ENCODE data around the gene ABHD12.

The ABHD12 gene

GRCh38 chr20:25382704-25383370 lies 7.8 kb downstream of the ABHD12 start:
- H3K4me1 ChIP-seq (ENCODE audit: control insufficient read depth, insufficient read depth, low read length), result no peaks in the 10 kb centered on the region
- DNase-seq (ENCODE audit: low read depth, low spot score), result no peak
- no peaks in the 10 kb centered on the region for H3K9me3 ChIP-seq (ENCODE audit: control insufficient read depth, insufficient read depth, low read length)
- 0 out of 2 replicates have a peak, but pooled peaks cover 4% of the 10 kb centered on the region for H3K36me3 ChIP-seq (ENCODE audit: control insufficient read depth, insufficient read depth, low read length)
- no peak overlapping the region for H3K4me3 ChIP-seq (ENCODE audit: low read length)
- H3K27ac ChIP-seq (ENCODE audit: low read length), result no peak overlapping the region
- WGBS (ENCODE audit: insufficient coverage, insufficient read length), result no CpG with 5 or more reads among the region's 5 CpGs
- no peaks in the 10 kb centered on the region for H3K27me3 ChIP-seq (ENCODE audit: control insufficient read depth, insufficient read depth, low read length)

- Histone ChIP-seq H3K4me3 (ENCODE audit: low read length) (no peak overlapping the region), H3K36me3 (ENCODE audit: control insufficient read depth, insufficient read depth, low read length) (0 out of 2 replicates have a peak, but pooled peaks cover 4% of the 10 kb centered on the region), H3K4me1 (ENCODE audit: control insufficient read depth, insufficient read depth, low read length) (no peaks in the 10 kb centered on the region), H3K9me3 (ENCODE audit: control insufficient read depth, insufficient read depth, low read length) (no peaks in the 10 kb centered on the region), H3K27me3 (ENCODE audit: control insufficient read depth, insufficient read depth, low read length) (no peaks in the 10 kb centered on the region), H3K27ac (ENCODE audit: low read length) (no peak overlapping the region)
- DNase-seq (ENCODE audit: low read depth, low spot score), result no peak
- no CpG with 5 or more reads among the region's 7 CpGs for WGBS (ENCODE audit: insufficient coverage, insufficient read length)
These were observed 9.6 kb downstream of the ABHD12 start for GRCh38 chr20:25380945-25381614.

GRCh38 chr20:25378884-25379733 lies 11.5 kb downstream of the ABHD12 start:
- WGBS (ENCODE audit: insufficient coverage, insufficient read length), result no CpG with 5 or more reads among the region's 10 CpGs
- Histone ChIP-seq H3K36me3 (ENCODE audit: control insufficient read depth, insufficient read depth, low read length) (0 out of 2 replicates have a peak, but pooled peaks cover 4% of the 10 kb centered on the region), H3K4me1 (ENCODE audit: control insufficient read depth, insufficient read depth, low read length) (no peaks in the 10 kb centered on the region), H3K4me3 (ENCODE audit: low read length) (no peak overlapping the region), H3K9me3 (ENCODE audit: control insufficient read depth, insufficient read depth, low read length) (no peaks in the 10 kb centered on the region), H3K27ac (ENCODE audit: low read length) (no peak overlapping the region), H3K27me3 (ENCODE audit: control insufficient read depth, insufficient read depth, low read length) (no peaks in the 10 kb centered on the region)
- no peak for DNase-seq (ENCODE audit: low read depth, low spot score)

GRCh38 chr20:25378189-25378883 lies 12.3 kb downstream of the ABHD12 start:
- Histone ChIP-seq H3K4me3 (ENCODE audit: low read length) (no peak overlapping the region), H3K4me1 (ENCODE audit: control insufficient read depth, insufficient read depth, low read length) (no peaks in the 10 kb centered on the region)
- WGBS (ENCODE audit: insufficient coverage, insufficient read length), result no CpG with 5 or more reads among the region's 5 CpGs

GRCh38 chr20:25376886-25377285 lies 13.7 kb downstream of the ABHD12 start:
- H3K27me3 ChIP-seq (ENCODE audit: control insufficient read depth, insufficient read depth, low read length), result no peaks in the 10 kb centered on the region
- no peak for DNase-seq (ENCODE audit: low read depth, low spot score)
- no peak overlapping the region for H3K27ac ChIP-seq (ENCODE audit: low read length)
- H3K4me1 ChIP-seq (ENCODE audit: control insufficient read depth, insufficient read depth, low read length), result no peaks in the 10 kb centered on the region
- no peaks in the 10 kb centered on the region for H3K36me3 ChIP-seq (ENCODE audit: control insufficient read depth, insufficient read depth, low read length)
- H3K4me3 ChIP-seq (ENCODE audit: low read length), result no peak overlapping the region
- no CpG with 5 or more reads among the region's 2 CpGs for WGBS (ENCODE audit: insufficient coverage, insufficient read length)
- no peaks in the 10 kb centered on the region for H3K9me3 ChIP-seq (ENCODE audit: control insufficient read depth, insufficient read depth, low read length)

More at GRCh38 chr20:25378189-25378883, 12.3 kb downstream of the ABHD12 start:
- Histone ChIP-seq H3K27ac (ENCODE audit: low read length) (no peak overlapping the region), H3K36me3 (ENCODE audit: control insufficient read depth, insufficient read depth, low read length) (0 out of 2 replicates have a peak, but pooled peaks cover 4% of the 10 kb centered on the region), H3K27me3 (ENCODE audit: control insufficient read depth, insufficient read depth, low read length) (no peaks in the 10 kb centered on the region), H3K9me3 (ENCODE audit: control insufficient read depth, insufficient read depth, low read length) (no peaks in the 10 kb centered on the region)
- no peak for DNase-seq (ENCODE audit: low read depth, low spot score)

- Histone ChIP-seq H3K4me3 (ENCODE audit: low read length) (no peak overlapping the region), H3K27ac (ENCODE audit: low read length) (no peak overlapping the region), H3K36me3 (ENCODE audit: control insufficient read depth, insufficient read depth, low read length) (no peaks in the 10 kb centered on the region), H3K27me3 (ENCODE audit: control insufficient read depth, insufficient read depth, low read length) (no peaks in the 10 kb centered on the region), H3K4me1 (ENCODE audit: control insufficient read depth, insufficient read depth, low read length) (no peaks in the 10 kb centered on the region), H3K9me3 (ENCODE audit: control insufficient read depth, insufficient read depth, low read length) (no peaks in the 10 kb centered on the region)
- no peak for DNase-seq (ENCODE audit: low read depth, low spot score)
- no CpG with 5 or more reads among the region's 4 CpGs for WGBS (ENCODE audit: insufficient coverage, insufficient read length)
These were observed 14.4 kb downstream of the ABHD12 start for GRCh38 chr20:25376236-25376635.

- H3K9me3 ChIP-seq (ENCODE audit: control insufficient read depth, insufficient read depth, low read length), result no peaks in the 10 kb centered on the region
- H3K4me3 ChIP-seq (ENCODE audit: low read length), result no peak overlapping the region
- WGBS (ENCODE audit: insufficient coverage, insufficient read length), result no CpG with 5 or more reads among the region's 2 CpGs
- DNase-seq (ENCODE audit: low read depth, low spot score), result no peak
- H3K4me1 ChIP-seq (ENCODE audit: control insufficient read depth, insufficient read depth, low read length), result 0 out of 2 replicates have a peak, but pooled peaks cover 3% of the 10 kb centered on the region
- no peaks in the 10 kb centered on the region for H3K36me3 ChIP-seq (ENCODE audit: control insufficient read depth, insufficient read depth, low read length)
- H3K27ac ChIP-seq (ENCODE audit: low read length), result no peak overlapping the region
- no peaks in the 10 kb centered on the region for H3K27me3 ChIP-seq (ENCODE audit: control insufficient read depth, insufficient read depth, low read length)
These were observed 15.8 kb downstream of the ABHD12 start for GRCh38 chr20:25374842-25375241.

- no peaks in the 10 kb centered on the region for H3K9me3 ChIP-seq (ENCODE audit: control insufficient read depth, insufficient read depth, low read length)
- no peak overlapping the region for H3K4me3 ChIP-seq (ENCODE audit: low read length)
- H3K27ac ChIP-seq (ENCODE audit: low read length), result no peak overlapping the region
- no peak for DNase-seq (ENCODE audit: low read depth, low spot score)
- H3K4me1 ChIP-seq (ENCODE audit: control insufficient read depth, insufficient read depth, low read length), result 0 out of 2 replicates have a peak, but pooled peaks cover 3% of the 10 kb centered on the region
- no peaks in the 10 kb centered on the region for H3K36me3 ChIP-seq (ENCODE audit: control insufficient read depth, insufficient read depth, low read length)
- WGBS (ENCODE audit: insufficient coverage, insufficient read length), result no CpG with 5 or more reads among the region's 10 CpGs
- H3K27me3 ChIP-seq (ENCODE audit: control insufficient read depth, insufficient read depth, low read length), result no peaks in the 10 kb centered on the region
These were observed 17.9 kb downstream of the ABHD12 start for GRCh38 chr20:25372584-25373336.

GRCh38 chr20:25369971-25370370 lies 20.7 kb downstream of the ABHD12 start:
- Histone ChIP-seq H3K36me3 (ENCODE audit: control insufficient read depth, insufficient read depth, low read length) (no peaks in the 10 kb centered on the region), H3K4me1 (ENCODE audit: control insufficient read depth, insufficient read depth, low read length) (0 out of 2 replicates have a peak, but pooled peaks cover 3% of the 10 kb centered on the region), H3K4me3 (ENCODE audit: low read length) (no peak overlapping the region), H3K9me3 (ENCODE audit: control insufficient read depth, insufficient read depth, low read length) (no peaks in the 10 kb centered on the region), H3K27me3 (ENCODE audit: control insufficient read depth, insufficient read depth, low read length) (no peaks in the 10 kb centered on the region), H3K27ac (ENCODE audit: low read length) (no peak overlapping the region)
- WGBS (ENCODE audit: insufficient coverage, insufficient read length), result no CpG with 5 or more reads among the region's 2 CpGs
- no peak for DNase-seq (ENCODE audit: low read depth, low spot score)
